ENCODE data around the gene CA11.
"Not testable (repeated sequence)": the region's sequence is repeated elsewhere in the genome, so short reads cannot be mapped to it uniquely, and the experiment has no call there.

The CA11 gene

GRCh38 chr19:48646001-48646721, at the start of gene CA11:
TSS of gene CA11 (minus strand) at chr19:48646187. CDS start at chr19:48645632, 555 bp downstream.
- DNase-seq (ENCODE audit: low read depth in 3 of 3, low spot score in 1 of 3), result peak; percentile 76 to 85 (median 85)

DNA sequence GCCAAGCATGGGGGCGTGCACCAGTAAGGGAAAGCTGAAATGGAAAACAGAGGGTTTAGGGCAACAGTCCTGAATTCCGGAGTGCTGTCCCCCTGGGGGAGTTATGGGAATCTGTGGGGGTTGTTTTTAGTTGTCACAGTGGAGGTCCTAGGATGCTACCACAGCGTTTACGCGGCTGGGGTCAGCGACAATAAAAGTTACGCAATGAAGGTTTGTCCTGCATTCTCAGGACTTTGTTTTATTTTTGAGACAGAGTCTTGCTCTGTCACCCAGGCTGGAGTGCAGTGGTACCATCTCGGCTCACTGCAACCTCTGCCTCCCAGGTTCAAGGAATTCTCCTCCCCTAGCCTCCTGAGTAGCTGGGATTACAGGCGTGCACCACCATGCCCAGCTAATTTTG, 47.6 kb upstream of the CA11 start:
- DNase-seq (ENCODE audit: low read depth in 3 of 3, low spot score in 1 of 3), result not testable (repeated sequence)

DNA sequence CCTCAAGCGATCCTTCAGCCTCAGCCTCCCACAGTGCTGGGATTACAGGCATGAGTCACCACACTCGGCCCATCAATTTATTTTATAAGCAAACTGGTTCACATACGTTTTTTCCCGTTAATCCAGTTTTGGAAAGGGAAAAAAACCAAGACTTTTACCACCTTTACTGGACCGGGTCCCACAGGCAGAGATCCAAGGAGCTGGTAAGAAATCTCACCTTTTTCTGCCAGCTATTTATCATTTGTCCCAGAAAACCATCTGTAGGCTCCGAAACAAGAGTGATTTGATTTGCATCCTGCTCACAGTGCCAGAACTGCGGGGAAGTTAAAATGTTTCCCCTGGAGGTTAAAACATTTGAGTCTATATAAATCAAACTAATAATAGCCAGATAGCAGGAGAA, 43.5 kb upstream of the CA11 start:
- no peak for DNase-seq (ENCODE audit: low read depth in 3 of 3, low spot score in 1 of 3)

DNA sequence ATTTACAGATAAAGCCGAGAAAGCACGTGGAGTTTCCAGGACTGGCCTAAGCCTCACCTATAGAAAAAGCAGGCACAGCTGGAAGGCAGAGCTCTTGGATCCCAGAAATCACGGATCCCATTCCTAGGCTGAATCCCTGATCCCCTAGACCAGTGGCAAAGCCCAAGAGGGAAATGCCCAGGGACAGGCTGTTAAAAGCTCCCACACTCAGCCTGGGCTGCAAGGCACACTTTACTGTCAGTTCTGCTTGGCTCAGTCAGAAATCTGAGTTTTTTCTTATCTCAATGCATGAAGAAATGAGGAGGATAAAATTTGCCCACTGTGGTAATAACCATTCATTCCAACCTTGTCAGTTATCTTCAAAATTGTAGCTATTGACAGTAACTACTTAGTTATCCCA, 41.8 kb upstream of the CA11 start:
- no peak for DNase-seq (ENCODE audit: low read depth in 3 of 3, low spot score in 1 of 3)

DNA sequence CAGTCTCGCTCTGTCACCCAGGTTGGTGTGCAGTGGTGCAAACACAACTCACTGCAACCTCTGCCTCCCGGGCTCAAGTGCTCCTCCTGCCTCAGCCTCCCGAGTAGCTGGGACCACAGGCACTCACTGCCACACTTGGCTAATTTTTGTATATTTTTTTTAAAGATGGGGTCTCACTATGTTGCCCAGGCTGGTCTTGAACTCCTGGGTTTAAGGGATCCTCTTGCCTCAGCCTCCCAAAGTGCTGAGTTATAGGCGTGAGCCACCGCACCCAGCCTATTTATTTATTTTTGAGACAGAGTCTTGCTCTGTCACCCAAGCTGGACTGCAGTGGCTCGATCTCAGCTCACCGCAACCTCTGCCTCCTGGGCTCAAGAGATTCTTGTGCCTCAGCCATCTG, 40.6 kb upstream of the CA11 start:
- DNase-seq (ENCODE audit: low read depth in 3 of 3, low spot score in 1 of 3), result not testable (repeated sequence)

GRCh38 chr19:48686088-48686487, 40.1 kb upstream of the CA11 start:
- DNase-seq (ENCODE audit: low read depth in 3 of 3, low spot score in 1 of 3), result no peak

GRCh38 chr19:48685583-48685982, 39.6 kb upstream of the CA11 start:
- no peak for DNase-seq (ENCODE audit: low read depth in 3 of 3, low spot score in 1 of 3)

GRCh38 chr19:48683349-48683748, 37.4 kb upstream of the CA11 start:
- no peak for DNase-seq (ENCODE audit: low read depth in 3 of 3, low spot score in 1 of 3)

GRCh38 chr19:48681127-48681470, 35.1 kb upstream of the CA11 start:
- no peak for DNase-seq (ENCODE audit: low read depth in 3 of 3, low spot score in 1 of 3)

GRCh38 chr19:48680436-48681126, 34.6 kb upstream of the CA11 start:
- DNase-seq (ENCODE audit: low read depth in 3 of 3, low spot score in 1 of 3), result no peak

DNA sequence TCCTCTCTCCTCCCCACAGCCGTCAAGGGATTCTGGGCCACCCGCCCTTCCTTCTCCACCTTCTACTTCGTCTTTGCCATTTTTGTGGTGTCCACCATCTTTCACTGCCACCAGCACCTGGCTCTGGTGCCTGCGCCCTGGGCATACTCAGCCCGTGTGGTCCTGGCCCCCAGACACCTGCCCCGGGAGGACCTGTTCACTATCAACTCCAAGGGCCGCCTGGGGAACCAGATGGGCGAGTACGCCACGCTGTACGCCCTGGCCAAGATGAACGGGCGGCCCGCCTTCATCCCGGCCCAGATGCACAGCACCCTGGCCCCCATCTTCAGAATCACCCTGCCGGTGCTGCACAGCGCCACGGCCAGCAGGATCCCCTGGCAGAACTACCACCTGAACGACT, 34.0 kb upstream of the CA11 start:
- DNase-seq (ENCODE audit: low read depth in 3 of 3, low spot score in 1 of 3), result not testable (repeated sequence)

DNA sequence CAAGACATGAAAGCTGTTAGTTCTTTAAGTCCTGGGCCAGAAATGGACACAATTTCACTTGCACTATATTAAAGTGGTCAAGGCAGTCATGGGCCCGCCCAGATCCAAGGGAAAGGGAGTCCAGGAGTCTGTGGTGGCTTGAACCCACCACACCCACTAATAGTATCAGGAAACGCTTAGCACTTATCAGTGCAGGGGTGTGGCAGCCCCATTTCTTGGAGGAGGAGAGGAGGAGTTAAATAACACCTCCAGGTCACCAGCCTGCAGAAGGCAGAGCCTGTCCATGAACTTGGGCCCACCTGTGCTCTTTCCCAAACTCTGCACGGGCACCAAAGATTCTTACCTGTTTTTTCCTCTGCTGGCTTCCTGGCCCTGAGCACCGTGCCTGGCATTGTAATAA, 32.2 kb upstream of the CA11 start:
- no peak for DNase-seq (ENCODE audit: low read depth in 3 of 3, low spot score in 1 of 3)

- DNase-seq (ENCODE audit: low read depth in 3 of 3, low spot score in 1 of 3), result no peak
Measured at GRCh38 chr19:48676887-48677286, 30.9 kb upstream of the CA11 start.

GRCh38 chr19:48676487-48676886, 30.5 kb upstream of the CA11 start:
- no peak for DNase-seq (ENCODE audit: low read depth in 3 of 3, low spot score in 1 of 3)

GRCh38 chr19:48674921-48675824, 29.2 kb upstream of the CA11 start:
- peak; percentile 26 to 52 (median 48) for DNase-seq (ENCODE audit: low read depth in 3 of 3, low spot score in 1 of 3)

DNA sequence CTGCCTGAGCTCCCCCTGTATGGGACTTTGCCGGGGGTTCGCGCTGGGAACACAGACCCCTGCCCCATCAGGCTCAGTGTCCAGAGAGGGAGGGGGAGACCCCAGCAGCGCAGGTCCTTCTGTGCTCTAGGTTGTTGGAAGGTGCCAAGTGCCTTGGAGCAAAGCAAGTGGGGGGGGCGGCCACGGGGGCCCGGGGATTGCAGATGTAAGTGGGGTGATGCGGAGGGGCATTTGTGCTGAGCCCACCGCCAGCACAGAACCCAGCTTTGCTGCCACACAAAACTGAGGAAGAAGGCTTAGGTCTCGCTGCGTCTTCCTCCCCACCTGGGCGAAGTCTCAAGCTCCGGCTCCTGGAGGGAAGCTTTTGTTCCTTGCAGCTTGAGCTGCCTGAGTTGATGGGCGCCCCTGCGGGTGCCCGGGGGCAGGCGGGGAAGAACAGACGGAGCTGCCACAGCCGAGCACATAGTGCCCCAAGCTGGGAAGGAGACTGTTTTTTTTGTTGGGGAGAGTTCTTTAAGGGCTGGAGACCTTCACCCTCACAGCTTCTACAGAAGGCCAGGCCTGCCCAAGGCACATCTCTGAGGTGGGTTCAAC, 28.3 kb upstream of the CA11 start:
- no peak for DNase-seq (ENCODE audit: low read depth in 3 of 3, low spot score in 1 of 3)

DNA sequence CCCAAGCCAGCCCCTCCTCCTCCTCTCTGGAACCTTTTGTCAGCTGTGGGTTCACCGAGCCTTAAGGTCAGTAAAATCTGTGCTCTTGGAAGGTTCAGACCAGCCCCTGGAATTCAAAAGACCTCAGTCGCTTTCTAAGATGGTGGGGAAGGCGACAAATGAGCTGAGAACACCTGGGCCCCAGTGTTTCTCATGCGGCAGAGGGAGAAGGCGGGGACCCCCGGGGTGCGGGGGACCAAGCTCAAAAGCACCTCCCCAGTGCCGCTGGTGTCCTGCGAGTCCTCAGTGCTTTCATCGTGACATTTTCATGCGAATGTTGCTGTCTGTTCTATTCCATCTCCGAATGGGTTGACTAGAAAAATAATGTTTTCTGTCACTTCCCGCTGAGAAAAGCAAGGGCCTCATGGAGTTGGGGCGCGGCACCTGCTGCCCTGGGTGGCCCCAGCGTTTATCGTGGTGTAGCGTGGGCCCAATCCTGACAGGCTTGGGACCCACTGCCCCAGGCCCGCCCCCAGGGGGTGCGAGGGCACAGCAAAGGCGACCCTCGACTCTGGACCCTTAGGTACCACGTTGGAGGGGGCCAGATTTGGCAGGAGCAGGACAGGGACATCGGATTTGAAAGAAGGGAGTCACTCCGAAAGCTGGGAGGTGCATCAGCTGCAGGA, 27.6 kb upstream of the CA11 start:
- DNase-seq (ENCODE audit: low read depth in 3 of 3, low spot score in 1 of 3), result no peak

GRCh38 chr19:48672994-48673393, 27.0 kb upstream of the CA11 start, which contains the start of gene NTN5:
TSS of gene NTN5 (minus strand) at chr19:48673017. CDS start at chr19:48670986, 2,031 bp downstream.
- DNase-seq (ENCODE audit: low read depth in 3 of 3, low spot score in 1 of 3), result no peak

DNA sequence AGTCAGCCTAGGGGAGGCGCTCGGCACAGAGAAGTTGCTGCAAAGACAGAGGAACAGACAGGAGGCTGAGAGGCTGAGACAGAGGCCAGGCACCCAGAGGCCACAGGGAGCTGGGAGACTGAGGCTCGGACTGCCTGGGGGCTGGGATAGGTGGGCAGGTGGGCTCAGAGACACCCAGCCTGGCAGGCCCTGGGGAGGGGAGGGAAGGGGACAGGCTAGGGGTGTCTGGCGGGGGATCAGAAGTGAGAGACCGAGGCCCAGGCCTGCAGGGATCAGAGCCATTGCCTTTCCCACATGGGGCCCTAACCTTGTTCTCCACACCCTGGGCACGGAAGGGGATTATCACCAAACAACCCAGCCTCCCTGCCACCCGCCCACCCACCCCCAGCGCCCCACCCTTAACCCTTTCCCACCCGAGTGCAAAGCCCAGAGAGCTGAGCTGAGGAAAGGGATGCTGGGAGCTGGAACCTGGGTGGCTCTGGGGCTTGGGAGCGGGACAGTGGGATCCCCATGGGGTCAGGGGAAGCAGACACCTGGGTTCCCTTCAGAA, 25.5 kb upstream of the CA11 start:
- DNase-seq (ENCODE audit: low read depth in 3 of 3, low spot score in 1 of 3), result no peak

DNA sequence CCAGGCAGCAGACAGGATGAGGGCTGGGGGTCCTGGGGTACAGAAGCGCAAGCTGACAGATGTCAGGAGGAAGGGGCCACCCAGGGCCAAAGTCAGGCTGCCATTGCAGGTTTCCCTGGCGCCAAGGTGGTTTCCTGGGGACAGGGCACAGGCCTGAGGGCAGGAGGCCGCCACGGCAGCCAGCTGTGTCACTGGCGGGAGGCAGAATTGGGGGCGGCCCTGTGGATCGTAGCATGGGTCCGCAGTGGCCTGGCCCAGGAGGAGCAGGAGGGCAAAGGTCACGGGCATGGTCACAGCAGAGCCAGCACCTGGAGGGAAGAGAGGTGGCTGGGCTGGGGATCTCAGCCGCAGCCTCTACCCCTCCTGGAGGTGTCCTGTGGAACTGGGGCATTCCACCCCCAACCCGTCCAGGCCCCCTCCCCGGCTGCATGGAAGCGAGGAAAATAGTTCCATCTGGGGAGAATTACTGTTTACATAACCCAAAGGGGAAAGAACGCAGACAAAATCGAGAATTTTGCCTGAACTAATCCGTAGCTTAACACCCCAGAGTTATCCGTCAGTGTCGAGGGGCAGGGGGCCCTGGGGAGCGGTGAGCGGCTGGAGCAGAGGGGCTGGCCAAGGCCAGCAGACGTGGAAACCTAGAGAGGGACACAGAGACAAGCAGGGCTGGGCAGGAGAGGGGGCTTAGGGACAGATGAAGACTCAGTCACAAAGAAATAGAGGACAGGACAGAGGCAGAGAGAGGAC, 24.9 kb upstream of the CA11 start:
- DNase-seq (ENCODE audit: low read depth in 3 of 3, low spot score in 1 of 3), result no peak

Measured in stimulated activated CD4-positive, alpha-beta T cell treated with anti-CD3 and anti-CD28 coated beads, TNF-alpha, amount 100 ng/mL, for 1 hour (primary cell).